DMS 273 (cell line): ENCODE measurements around the gene KLHL1.
A peak's percentile ranks its signal among the peaks of the same experiment; 100 is the strongest.
"Not testable (repeated sequence)": the region's sequence is repeated elsewhere in the genome, so short reads cannot be mapped to it uniquely, and the experiment has no call there.

Experiments used
- DNase-seq: peaks from one replicate; lab custom pipeline; 2025; ENCODE audit not compliant: unreplicated experiment; lab: John Stamatoyannopoulos, UW

The KLHL1 gene

DNA sequence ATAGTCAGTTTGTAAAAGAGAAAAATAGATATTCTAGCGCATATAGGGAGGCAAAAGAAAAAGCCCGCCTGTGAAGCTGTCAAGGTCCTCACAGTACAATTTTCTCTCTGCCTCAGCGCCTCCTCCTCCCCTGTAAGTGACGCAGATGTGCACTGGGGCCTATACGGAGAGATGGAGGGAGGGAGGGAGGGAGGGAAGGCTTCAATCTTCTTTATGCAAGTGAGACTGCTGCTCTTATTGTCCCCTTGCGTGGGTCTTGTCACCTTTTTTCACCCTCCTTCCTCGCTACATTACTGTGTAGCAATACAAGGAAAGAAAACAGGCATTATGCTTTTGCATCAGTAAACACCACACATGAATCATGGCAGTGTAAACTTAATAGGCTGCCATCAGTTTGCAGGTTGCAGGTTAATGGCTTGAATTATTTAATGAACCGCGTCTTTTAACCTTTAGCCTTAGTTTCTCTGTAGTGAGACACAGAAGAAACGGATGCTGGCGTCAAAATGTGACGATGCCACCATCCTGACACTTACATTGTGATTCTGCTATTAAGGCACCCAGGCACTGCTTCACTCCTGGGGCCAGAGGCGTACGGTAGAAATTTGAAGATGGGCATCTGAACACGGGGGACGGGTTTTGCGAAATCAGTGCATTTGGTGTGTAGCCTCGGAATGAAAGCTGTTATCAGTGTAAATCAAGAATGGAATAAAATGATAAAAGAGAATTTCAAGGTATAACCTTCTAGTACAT lies at the start of gene KLHL1:
TSS of gene KLHL1 (minus strand) at position 97 of the 750 bp plus-strand sequence. CDS start 753 bp downstream, outside the sequence.
- DNase-seq: no peak

DNA sequence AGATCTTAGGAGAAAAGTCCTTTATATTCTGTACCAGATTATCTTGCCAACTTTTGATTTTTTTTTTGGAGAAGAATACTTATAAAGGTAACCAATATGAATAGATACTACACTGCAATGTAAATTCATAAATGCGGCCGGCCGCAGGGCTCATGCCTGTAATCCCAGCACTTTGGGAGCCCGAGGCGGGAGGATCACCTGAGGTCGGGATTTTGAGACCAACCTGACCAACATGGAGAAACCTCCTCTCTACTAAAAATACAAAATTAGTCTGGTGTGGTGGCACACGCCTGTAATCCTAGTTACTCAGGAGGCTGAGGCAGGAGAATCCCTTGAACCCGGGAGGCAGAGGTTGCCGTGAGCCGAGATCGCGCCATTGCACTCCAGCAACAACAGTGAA lies 34.4 kb upstream of the KLHL1 start:
- not testable (repeated sequence) for DNase-seq

GRCh38 chr13:70128098-70128497 lies 19.8 kb upstream of the KLHL1 start:
- DNase-seq: no peak

- no peak for DNase-seq
Observed at GRCh38 chr13:70125693-70126092, 17.4 kb upstream of the KLHL1 start.

DNA sequence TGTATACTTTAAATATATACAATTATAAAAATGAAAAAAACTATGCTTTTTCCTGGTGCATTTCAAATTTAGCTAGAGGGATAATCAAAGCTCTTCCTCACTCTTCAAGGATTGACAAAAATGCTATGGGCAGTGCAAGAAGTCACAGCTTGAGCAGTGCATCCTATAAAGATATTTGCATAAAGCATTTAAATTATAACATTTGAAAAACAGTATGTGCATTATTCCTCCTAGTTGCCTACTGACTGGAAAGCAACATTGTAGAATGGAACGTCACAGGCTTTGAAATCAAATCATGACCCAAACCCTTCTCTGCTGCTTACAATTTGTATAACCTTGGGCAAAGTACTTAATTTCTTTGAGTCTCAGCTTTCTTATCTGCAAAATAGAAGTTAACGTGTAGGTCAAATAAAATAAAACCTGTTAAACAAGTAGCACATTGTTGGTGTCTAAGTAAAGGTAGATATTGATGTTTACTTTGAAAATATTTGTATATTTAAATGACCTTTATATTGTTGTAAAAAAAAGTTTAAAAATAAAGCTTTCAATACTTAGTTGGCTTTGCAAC lies 9.2 kb upstream of the KLHL1 start:
- no peak for DNase-seq

- DNase-seq: no peak
Observed at GRCh38 chr13:70107498-70108281, 562 bp downstream of the KLHL1 start, which contains the start of gene ATXN8OS. TSS of gene ATXN8OS (plus strand) at chr13:70107826.

DNA sequence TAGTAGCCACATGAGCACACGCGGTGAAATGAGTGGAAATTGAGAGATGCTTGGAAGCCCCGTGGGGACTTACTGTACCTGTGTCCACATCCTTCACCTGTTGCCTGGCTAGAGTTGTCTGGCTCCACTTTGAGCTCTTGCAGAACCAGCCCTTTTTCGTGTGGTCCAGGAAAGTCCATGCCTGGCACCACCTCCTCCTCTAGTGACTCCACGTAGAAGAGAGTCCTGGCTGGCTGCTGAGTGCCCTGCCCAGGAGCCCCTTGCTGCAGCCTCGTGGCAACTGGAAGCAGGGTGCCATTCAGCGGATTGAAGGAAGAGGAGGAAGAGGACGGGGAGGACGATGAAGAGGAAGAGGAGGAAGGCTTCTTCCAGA lies 1.1 kb downstream of the KLHL1 start:
- no peak for DNase-seq

DNA sequence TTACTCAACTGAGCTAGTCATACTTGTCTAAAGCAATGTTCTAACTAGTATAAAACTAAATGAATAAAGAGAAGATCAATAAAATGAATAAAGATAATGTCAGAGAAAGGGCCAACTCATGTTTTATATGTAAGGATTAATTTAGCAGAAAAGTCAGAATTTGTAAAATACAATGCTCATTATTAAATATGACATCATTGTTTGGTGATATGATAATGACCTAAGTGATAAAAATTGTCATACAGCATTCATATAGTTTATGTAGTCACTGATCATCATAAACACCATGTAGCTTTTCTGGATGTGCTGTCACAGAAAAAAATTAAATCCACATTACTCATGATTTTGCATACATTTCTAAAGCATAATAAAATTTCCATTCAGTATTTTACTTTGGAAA lies 3.8 kb downstream of the KLHL1 start:
- DNase-seq: no peak

- peak; percentile 28 for DNase-seq
Observed at GRCh38 chr13:70098669-70099068, 9.6 kb downstream of the KLHL1 start.

- no peak for DNase-seq
Observed at GRCh38 chr13:70090036-70090723, 18.1 kb downstream of the KLHL1 start.

GRCh38 chr13:70088926-70089325 lies 19.3 kb downstream of the KLHL1 start:
- no peak for DNase-seq

DNA sequence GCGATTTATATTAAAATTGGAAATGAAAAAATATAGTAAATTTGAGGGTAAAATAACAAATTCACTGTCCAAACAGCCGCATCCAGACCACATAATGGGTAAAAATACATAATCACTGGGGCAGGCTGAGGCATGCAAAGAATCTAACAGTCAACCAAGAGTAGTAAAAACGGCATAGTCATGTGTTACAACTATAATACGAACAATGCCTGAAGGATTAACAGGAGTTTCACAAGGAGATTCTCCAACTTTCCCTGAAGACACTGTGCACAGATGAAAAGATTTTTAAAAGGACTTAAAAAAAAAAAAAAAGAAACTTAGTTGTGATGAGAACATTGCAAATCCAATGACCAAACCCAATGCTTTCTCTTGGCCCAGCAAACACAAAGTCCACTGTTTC lies 21.0 kb downstream of the KLHL1 start:
- DNase-seq: no peak

GRCh38 chr13:70080012-70080411 lies 28.2 kb downstream of the KLHL1 start:
- peak; percentile 43 for DNase-seq

- DNase-seq: no peak
Observed at GRCh38 chr13:70054572-70054971, 53.7 kb downstream of the KLHL1 start.

DNA sequence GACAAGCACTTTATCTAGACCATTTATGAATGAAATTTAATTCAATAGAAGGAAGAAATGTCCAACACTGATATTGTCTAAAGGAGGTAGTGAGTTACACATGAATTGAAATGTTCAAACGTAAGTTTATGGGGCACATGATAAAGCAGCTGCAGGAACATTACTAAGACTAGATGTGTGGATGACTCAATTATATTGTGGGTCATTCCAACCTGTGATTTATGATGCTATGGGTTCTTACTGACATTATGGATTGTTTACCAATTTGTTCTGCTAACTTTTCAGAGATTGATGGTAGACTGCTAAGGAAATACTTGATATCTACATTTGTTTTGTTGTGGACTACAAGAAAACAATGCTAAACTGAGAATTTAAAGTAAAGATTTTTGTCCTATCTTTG lies 56.7 kb downstream of the KLHL1 start:
- no peak for DNase-seq

DNA sequence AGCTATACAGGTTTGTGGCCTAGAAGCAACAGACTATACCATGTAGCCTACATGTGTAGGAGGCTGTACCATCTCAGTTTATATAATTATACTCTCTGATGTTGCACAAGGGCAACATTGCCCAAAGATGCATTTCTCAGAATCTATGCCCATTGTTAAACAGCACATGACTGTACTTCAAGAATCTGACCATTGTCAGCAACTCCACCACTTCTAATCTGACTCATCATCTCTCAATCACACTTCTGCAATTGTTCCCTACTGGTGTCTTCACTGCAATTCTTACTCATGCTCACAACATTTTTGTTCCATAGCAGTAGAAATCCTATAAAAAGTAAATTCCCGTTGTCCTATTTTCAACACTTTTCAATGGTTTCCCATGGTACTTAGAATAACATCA lies 64.6 kb downstream of the KLHL1 start:
- no peak for DNase-seq

- DNase-seq: no peak
Observed at GRCh38 chr13:70042193-70042592, 66.1 kb downstream of the KLHL1 start.

DNA sequence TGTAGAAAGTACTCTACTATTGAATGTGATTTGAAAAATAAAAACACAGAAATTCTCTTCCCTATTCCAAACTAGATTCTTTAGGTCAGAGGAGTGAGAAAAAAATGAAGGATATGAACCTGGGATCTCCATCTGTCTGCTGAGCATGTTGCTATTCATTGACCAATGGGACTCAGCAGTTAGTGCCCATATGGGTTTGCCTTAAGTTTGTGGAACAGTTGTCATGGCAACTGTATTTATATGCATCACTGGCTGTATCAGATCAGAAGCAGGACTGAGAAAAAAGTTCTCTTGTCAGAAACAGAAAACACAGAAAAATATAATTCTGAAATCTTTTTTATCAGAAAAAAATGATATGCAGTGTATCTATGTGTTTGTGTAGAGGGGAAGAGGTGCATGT lies 74.0 kb downstream of the KLHL1 start:
- peak; percentile 39 for DNase-seq

- no peak for DNase-seq
Observed at GRCh38 chr13:70027551-70027950, 80.7 kb downstream of the KLHL1 start.

GRCh38 chr13:70023516-70023915 lies 84.7 kb downstream of the KLHL1 start:
- DNase-seq: no peak

DNA sequence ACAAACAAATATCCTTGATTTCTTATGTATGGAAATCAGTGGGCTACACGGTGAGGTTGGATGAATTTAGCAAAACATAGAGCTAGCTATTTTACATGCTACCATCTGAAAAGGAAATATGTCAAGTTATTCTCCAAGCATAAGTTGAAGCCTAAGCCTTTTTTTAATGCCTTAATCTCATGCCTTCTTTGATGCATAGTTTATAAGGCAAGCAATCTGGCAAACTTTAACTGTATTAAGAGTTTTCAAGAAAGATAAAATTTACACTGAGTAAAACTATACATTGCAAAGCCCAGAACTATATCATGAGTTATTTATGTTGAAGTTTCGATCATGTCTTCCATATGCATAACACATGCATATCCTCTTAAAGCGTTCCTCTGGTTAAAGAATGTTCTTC lies 85.6 kb downstream of the KLHL1 start:
- DNase-seq: no peak
